ENCODE data around the gene GHR. TPM values are rescaled to one million over a fixed set of nuclear protein-coding genes. Genes with fewer than 3 reads are reported as not detected.

The GHR gene
- total and polyA plus RNA-seq, 10 donors: 0.42 to 11.5 (median 5.1) TPM

- TF ChIP-seq POLR2A (IDR thresholded peaks at IDR 0.05) (no peak), POLR2AphosphoS5 (IDR thresholded peaks at IDR 0.05) (no peak), CTCF (IDR thresholded peaks at IDR 0.05 in 8 of 11, conservative IDR thresholded peaks at IDR 0.05 in 3 of 11) (no peak)
- Histone ChIP-seq H3K27ac (no peak overlapping the region), H3K36me3 (no peaks in the 10 kb centered on the region), H3K4me1 (no peaks in the 10 kb centered on the region), H3K9me3 (no peaks in the 10 kb centered on the region), H3K4me3 (no peak overlapping the region), H3K27me3 (replicated peaks in 1 of 7) (no peaks in the 10 kb centered on the region)
- DNase-seq: no peak
- 87 to 92% (median 88%) methylated on average over 8 of the region's 8 CpGs for WGBS, 5 donors
- intact Hi-C loops (cut with DNase I; ENCODE audit: low total_unique reads): no loop called here
Measured at GRCh38 chr5:42467981-42468524, 44.8 kb downstream of the GHR start.

GRCh38 chr5:42483472-42484154 lies 60.4 kb downstream of the GHR start:
- WGBS, 5 donors: 68 to 74% (median 70%) methylated on average over 5 of the region's 5 CpGs

GRCh38 chr5:42487077-42487476 lies 63.8 kb downstream of the GHR start:
- Histone ChIP-seq H3K9me3 (peaks cover 0 to 12% (median 8%) of the 10 kb centered on the region in 8 donors), H3K4me1 (peaks cover 0 to 10% (median 0%) of the 10 kb centered on the region in 6 donors), H3K27ac (no peak overlapping the region), H3K36me3 (no peaks in the 10 kb centered on the region), H3K27me3 (replicated peaks in 1 of 7) (no peaks in the 10 kb centered on the region), H3K4me3 (no peak overlapping the region)
- 90 to 97% (median 94%) methylated on average over 3 of the region's 3 CpGs for WGBS, 5 donors
- DNase-seq: no peak
- intact Hi-C loops (cut with DNase I; ENCODE audit: low total_unique reads): no loop called here
- TF ChIP-seq POLR2A (IDR thresholded peaks at IDR 0.05) (no peak), CTCF (IDR thresholded peaks at IDR 0.05 in 8 of 11, conservative IDR thresholded peaks at IDR 0.05 in 3 of 11) (no peak), POLR2AphosphoS5 (IDR thresholded peaks at IDR 0.05) (no peak)

More at GRCh38 chr5:42483472-42484154, 60.4 kb downstream of the GHR start:
- intact Hi-C loops (cut with DNase I; ENCODE audit: low total_unique reads): no loop called here
- TF ChIP-seq CTCF (IDR thresholded peaks at IDR 0.05 in 8 of 11, conservative IDR thresholded peaks at IDR 0.05 in 3 of 11) (no peak), POLR2A (IDR thresholded peaks at IDR 0.05) (no peak), POLR2AphosphoS5 (IDR thresholded peaks at IDR 0.05) (no peak)
- Histone ChIP-seq H3K4me3 (no peak overlapping the region), H3K4me1 (no peaks in the 10 kb centered on the region), H3K27ac (no peak overlapping the region), H3K27me3 (replicated peaks in 1 of 7) (no peaks in the 10 kb centered on the region), H3K9me3 (peaks cover 0 to 22% (median 11%) of the 10 kb centered on the region in 8 donors), H3K36me3 (no peaks in the 10 kb centered on the region)
- DNase-seq: no peak

- H3K27me3 ChIP-seq (replicated peaks in 1 of 7): no peaks in the 10 kb centered on the region
- intact Hi-C loops (cut with DNase I; ENCODE audit: low total_unique reads): no loop called here
- TF ChIP-seq POLR2A (IDR thresholded peaks at IDR 0.05): no peak
- no peak for TF ChIP-seq POLR2AphosphoS5 (IDR thresholded peaks at IDR 0.05)
- no peak for TF ChIP-seq CTCF (IDR thresholded peaks at IDR 0.05 in 8 of 11, conservative IDR thresholded peaks at IDR 0.05 in 3 of 11)
- no peak for DNase-seq
- no peaks in the 10 kb centered on the region for H3K36me3 ChIP-seq
- peaks cover 0 to 4% (median 2%) of the 10 kb centered on the region in 8 donors for H3K9me3 ChIP-seq
- H3K4me3 ChIP-seq: no peak overlapping the region
- H3K27ac ChIP-seq: no peak overlapping the region
- peaks cover 0 to 10% (median 0%) of the 10 kb centered on the region in 6 donors for H3K4me1 ChIP-seq
Measured at GRCh38 chr5:42487821-42488220, 64.6 kb downstream of the GHR start.

Data from spleen (tissue), 11 donors.